Kidney tubule cell (primary cell): Measurements from ENCODE around the gene TOR2A.

Experiments used
- DNase-seq: peaks from one replicate; pipeline ENCODE4 v3.0.0-alpha.2; 2018; ENCODE audit warnings: low spot score

The TOR2A gene

DNA sequence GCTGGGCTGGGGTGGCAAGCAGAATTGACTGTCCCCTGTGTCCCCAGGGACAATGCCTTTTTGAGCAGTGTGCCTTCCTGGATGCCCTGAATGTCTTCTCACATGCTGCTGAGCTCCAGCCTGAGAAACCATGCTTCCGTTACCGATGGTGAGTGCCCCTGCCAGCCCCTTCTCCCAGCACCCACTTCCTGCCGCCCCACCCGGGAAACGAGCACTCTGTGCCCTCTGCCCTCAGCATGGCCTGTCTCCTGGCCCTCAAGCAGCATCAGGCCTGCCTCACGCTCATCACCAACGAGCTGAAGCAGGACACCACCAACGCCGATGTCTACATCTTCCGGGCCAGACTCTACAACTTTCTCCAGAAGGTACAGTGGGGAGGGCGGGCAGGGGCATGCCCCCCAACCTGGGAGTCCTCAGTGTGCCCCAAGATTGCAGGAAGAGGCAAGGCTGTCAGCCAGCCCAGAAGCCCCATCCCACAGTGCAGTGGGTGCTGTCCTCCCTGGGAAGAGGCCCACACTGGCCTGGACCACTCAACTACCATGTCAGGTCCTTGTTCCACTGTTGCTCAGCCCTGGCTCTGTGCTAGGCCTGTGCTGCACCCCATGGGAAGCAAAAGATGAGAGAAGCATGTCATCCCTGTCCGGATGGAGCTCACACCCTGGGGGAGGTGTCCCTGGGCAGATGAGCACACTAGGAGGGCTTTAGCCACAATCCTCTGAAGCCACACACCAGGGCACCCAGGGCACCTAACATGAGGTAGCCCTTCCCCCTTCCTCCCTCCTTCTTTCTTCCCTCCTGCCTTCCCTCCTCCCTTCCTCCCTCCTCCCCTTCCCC lies 14.8 kb downstream of the TOR2A start:
- no peak for DNase-seq

DNA sequence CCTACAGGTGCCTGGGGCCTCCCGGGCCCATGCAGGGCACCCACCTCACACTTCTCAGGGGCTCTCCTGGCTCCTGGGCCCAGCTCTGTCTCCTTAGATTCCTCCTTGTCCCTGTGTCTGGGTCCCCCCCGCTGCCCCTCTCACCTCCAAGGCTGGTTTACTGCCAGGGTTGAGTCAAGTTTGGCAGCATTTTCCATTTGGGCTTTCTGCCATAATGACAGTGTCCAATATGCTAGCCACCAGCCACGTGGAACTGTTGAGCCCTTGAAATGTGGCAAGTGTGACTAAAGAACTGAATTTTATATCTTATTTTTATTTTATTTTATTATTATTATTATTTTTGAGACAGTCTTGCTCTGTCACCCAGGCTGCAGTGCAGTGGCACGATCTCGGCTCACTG lies 17.3 kb downstream of the TOR2A start:
- no peak for DNase-seq

DNA sequence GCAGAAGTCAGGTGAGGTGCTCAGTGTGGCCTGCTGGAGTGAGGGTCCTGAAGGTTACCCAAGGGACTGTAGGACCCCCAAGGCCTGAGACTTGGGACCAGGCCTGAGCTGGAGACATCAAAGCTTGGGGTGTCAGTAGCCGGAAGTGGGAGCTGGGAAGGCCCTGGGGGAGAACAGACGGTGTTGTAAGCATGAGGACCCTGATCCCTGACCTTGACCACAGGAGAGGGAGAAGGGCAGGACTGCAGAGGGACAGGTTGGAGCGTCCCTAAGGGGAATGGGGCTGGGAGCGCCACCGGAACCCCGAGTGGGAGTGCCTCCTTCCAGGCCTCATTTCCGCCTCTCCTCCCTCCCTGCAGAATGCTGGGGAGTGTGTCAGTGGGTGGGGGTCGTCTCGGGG lies 18.7 kb downstream of the TOR2A start:
- DNase-seq = no peak

DNA sequence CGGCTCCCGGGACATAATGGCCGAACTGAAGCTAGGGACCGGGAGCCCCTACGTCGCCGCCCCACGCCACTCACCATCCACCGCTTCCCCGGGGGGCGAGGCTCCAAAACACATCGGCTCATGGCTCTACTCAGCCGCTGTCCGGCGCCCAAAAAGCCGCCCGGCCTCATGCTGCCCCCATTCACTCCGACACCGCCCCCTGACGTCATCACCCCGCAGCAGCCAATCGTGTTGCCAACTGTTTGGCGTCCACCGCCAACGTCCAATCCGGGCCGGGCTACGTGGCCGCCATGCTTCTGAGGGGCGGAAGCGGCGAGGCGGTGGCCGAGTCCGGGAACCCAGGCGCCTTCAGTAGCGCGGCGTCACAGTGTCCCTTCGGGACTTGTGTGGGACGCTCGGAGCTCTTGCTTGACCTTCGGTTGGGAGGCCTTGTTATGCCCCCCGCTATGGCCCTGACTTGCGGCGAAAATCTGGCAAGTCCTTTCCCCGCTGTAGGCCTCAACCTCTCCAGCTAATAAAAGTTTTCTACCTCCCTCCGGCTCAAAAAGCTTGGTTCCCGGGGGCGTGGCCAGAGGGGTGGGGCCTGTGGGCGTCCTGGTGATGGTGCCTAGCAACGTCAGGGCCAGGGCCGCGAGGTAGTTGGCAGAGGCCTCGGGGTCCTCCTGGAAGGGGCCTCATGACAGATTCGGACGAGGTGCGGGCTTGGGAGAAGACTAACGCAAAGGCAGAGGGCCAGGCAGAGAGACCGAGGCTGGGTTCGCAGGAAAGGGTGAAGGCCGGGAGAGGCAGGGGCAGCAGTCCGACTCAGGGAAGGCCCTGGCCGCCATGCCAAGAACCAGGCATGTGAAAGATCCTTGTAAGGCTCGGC lies 19.4 kb downstream of the TOR2A start, which contains the start of the genes PTRH1 and TTC16:
Gene PTRH1, minus strand, starts transcription at position 194 of the 868 bp plus-strand sequence. Its CDS starts 24 bp downstream, at position 170.
Gene TTC16, plus strand, starts transcription at position 610 of the 868 bp plus-strand sequence. Its CDS starts 67 bp downstream, at position 677.
- peak; percentile 95 for DNase-seq

DNA sequence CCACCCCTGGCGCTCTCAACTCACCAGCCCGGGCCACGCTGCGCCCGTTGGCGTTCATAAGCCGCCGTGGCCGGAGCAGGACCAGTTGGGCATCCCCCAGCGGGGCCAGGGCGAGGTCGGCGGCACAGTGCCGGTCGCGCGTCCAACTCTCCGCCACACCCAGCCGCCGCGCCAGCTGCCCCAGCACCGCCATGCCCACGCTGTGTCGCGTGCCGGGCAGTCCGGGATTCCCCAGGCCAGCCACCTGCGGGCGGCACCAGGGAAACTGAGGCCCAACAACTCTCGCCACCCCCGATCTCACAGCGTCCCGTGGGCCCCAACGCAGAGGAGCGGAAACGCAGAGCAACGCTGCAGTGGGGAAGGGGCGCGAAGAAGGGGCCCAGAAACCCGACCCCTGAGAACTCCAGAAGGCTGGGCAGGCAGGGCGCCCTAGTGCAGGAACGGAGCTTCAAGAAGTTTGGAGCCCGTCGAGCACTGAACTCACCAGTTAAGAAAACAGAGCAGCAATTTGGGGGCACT lies 20.1 kb downstream of the TOR2A start:
- peak; percentile 15 for DNase-seq

DNA sequence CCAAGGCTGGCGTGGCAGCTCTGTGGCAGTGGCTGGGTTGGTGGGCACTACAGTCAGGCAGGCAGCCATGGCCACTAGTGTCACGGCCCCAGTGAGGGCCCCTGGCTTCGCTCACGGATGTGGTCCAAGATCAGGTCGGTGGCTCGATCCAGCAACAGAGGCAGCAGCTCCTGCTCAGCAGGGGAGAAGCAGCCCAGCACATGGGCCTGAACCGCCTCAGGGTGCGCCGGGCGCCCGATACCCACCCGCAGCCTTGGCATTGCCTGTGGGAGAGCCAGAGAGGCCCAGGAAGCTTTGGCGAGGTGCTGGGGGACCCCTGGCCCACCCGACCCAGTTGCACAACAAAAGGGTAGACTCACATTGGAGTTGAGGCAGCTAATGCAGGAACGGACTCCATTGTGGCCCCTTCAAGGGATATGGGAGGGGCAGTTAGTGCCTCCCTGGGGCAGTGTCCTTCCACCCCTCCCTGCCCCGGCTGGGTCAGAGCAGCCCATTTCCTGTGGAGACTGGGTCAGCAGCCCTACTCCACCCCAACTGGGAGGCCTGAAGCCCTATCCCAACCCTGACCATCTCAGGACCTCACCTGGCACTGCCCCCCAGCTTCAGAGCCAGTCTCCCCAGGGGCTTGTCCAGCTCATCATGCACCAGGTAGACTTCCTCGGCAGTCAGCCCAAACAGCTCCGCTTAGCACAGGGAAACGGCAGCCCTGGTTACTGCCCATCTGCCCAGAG lies 20.9 kb downstream of the TOR2A start:
- peak; percentile 9 for DNase-seq

DNA sequence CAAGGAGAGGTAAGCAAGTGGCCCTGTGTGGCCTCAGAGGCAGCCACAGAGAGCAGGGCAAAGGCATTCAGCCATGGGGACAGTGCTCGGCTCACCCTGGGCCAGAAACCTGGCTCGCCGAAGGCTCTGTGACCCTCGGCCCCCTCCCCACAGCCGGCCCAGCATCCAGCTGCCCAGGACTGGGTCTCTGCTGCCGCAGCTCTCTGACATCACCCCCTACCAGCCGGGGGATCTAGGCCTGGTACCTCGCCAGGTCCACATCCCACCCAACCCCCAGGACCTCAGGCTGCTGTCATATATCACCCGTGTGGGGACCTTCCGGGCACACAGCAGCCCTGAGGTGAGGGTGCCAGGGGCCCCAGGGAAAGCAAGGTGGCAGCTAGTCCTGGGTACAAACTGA lies 22.2 kb downstream of the TOR2A start:
- DNase-seq = no peak

DNA sequence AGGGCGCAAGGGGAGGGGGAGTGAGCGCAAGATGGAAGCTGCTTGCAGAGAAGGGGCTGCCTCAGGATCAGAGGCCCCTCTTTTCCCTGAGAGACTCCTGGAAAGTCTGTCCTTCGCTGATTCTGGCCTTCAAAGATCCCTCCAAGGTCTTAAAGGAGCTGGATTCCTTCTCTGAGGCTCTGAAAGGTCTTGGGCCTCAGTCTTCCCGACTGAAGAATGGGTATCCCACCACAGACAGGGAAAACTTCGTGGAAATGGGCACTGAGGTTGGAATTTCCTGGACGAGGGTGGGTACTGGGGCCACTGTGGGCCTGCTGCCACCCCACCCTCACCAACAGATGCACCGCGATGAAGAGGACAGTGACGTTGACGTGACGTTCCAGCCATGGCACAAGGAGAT lies 22.7 kb downstream of the TOR2A start:
- no peak for DNase-seq

DNA sequence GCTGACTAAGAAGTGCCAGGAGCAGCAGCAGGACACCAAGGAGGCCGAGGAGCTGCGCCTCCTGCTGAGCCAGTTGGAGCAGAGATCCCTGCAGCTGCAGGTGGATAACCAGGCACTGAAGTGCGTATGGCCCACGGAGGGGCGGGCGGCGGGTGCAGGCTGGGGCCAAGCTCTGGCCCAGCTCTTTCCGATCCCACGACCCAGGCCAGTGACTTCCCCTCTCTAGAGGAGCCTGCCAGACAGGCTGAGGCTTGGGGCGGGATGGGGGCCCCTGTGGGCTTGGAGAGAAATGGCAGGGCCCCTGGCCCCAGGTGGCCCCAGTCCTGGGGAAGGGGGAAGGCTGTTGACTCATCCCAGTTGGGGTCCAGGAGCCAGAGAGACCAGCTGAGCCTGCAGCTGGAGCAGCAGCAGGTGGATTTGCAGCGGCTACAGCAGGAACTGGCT lies 23.2 kb downstream of the TOR2A start:
- no peak for DNase-seq

DNA sequence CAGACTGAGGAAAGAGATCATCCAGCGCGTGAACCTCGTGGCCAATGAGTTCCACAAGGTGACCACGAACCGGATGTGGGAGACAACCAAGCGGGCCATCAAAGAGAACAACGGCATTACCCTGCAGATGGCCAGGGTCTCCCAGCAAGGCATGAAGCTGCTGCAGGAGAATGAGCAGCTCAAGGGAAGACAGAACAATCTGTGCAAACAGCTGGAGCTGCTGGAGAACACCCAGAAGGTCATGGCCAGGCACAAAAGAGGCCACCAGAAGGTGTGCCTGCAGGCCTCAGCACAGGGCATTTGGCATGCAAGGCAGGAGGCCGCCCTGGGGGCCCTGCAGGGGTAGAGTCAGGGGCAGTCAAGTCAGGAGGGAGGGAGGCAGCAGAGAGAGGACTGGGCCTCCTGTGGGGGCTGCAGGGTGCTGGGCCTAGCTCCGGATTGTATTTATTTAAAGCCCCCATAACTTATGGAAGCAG lies 23.8 kb downstream of the TOR2A start:
- DNase-seq = no peak

DNA sequence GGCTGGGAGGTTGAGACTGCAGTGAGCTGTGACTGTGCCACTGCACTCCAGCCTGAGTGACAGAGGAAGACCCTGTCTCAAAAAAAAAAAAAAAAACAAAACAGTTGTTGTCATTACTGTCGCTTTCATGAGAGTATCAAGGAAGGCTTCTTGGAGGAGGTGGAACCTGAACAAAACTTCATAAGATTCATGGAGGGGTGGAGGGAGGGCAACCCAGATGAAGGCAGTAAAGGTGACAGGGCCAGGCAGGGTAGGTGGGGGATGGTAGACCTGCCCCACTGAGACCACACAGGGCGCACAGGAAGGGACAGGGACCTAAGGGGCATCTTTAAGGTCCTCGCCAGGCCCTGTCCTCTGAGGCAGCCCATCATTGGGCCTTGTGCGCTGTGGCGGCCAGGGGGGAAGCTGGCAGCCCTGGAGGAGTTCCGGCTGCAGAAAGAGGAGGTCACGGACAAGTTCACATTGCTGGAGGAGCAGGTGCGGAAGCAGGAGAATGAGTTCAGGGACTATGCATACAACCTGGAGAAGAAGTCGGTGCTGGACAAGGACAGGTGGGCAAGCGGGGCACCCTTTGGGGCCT lies 24.8 kb downstream of the TOR2A start:
- DNase-seq = no peak

DNA sequence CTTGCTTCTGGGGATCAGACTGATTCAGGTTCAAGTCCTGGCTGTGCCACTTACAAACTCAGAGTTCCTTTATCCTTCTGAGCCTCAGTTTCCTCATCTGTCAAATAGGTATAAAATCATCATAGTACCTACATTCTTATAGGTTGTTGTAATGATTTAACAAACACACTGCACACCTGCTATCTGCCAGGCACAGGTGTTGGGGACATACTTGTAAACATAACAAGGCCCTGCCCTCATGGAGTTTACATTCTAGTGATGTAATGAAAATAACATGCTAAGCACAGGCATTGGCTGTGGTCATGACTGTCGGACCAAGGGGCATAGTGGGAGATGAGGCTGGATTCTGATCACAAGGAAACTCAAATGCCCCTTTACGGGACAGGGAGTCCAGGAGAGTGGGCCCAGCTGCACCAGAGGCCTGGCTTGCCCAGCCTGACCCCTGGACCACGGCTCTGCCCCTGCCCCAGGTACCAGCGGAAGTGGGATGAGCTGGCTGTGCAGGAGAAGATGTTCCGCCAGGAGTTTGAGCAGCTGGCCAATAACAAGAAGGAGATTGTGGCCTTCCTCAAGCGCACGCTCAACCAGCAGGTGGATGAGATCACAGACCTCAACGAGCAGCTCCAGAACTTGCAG lies 26.0 kb downstream of the TOR2A start:
- DNase-seq = no peak

DNA sequence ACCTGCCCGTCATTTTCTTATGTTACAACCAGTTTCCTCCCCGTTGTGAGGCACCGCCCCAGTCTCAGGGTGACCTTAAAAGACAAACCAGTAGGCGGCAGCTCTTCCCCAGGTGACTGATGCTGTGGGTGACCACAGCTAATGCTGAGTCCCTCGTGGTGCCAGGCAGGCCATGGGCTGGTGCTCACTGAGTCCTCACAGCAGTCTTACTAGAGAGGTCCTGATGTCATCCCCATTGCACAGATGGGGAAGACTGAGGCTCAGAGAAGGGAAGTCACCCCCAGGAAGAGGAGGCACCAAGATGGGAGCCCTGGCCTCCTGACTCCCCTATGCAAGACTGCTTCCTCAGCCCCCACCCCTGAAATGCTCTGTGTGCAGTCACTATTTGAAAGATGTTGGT lies 27.3 kb downstream of the TOR2A start:
- DNase-seq = peak; percentile 26

DNA sequence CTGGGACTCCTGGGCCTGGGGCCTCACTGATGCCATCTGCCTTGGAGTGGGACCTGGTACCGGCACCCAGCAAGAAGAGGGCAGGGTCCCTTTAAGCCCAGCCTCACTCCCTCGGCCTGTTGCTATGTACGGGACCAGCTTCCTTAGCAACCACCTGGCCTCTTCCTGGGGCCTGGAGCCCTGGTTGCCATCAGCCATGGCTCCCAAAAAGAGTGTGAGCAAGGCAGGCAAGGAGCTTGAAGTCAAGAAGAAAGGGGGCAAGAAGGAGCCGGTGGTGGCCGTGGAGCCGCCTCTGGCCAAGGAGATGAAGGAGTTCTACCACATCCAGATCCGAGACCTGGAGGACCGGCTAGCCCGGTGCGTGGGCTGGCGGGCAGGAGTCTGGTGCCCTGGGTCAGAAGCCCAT lies 28.3 kb downstream of the TOR2A start, which contains the start of gene CFAP157:
Gene CFAP157, plus strand, starts transcription at position 153 of the 406 bp plus-strand sequence. Its CDS starts 44 bp downstream, at position 197.
- DNase-seq = peak; percentile 40

DNA sequence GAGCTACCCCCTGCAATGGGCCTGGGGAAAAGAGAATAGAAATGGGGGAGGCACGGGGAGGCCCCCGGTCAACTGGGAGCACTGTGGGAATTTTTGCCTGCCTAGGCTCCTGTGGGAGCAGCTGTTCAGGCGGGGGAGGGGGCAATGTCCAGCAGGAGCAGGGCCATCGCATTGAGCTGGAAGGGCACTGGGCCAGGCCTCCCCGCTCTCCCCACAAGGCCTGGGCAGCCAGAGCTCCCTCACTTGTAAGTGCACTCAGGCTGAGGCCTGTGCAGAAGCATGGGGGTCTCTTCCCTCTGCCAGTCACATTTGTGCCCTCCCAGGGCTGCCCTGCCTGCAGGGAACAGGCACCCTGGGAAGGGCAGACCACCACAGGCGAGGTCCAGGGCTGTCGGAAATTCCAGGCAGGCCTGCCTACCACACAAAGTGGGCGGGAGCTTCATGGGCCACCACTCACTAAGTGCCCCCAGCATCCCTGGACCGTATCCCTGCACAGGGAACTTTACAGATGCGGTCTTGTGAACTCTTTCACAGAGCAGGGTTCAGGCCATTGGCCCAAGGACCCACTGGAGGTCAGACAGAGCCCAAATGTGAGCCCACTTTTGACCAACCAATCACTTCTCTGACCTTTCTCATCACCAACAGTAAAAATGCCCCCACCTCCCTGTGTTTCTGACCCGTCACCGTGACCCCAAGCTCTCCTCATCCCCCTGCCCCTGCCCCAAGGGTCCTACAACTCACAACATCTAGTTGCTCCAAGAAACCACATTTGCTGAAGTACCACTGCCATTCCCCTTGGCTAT lies 29.3 kb downstream of the TOR2A start:
- no peak for DNase-seq

DNA sequence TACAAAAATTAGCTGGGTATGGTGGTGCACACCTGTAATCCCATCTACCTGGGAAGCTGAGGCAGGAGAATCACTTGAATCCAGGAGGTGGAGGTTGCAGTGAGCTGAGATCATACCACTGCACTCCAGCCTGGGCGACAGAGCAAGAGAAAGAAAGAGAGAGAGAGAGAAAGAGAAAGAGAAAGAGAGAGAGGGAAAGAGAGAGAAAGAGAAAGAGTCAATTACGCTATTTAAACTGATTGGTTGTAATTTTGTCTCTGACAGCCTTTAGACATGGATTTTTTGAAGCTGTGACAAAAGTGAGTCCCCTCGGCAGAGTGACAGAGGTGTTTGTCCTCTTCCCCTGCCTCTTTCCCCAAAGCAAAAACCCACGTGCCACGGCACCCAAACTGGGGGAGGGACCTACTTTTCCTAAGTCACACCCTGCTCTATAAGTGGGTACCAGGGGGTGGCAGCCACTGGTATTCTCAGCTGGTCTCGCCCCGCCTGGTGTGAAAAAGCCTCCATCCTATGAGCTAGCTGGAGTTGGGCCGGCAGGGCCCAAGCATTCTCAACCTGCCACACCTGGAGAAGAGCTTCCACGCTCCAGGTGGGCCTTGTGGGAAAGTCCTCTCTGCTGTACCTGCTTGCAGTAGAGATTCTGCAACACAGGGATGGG lies 31.7 kb downstream of the TOR2A start:
- DNase-seq = no peak

DNA sequence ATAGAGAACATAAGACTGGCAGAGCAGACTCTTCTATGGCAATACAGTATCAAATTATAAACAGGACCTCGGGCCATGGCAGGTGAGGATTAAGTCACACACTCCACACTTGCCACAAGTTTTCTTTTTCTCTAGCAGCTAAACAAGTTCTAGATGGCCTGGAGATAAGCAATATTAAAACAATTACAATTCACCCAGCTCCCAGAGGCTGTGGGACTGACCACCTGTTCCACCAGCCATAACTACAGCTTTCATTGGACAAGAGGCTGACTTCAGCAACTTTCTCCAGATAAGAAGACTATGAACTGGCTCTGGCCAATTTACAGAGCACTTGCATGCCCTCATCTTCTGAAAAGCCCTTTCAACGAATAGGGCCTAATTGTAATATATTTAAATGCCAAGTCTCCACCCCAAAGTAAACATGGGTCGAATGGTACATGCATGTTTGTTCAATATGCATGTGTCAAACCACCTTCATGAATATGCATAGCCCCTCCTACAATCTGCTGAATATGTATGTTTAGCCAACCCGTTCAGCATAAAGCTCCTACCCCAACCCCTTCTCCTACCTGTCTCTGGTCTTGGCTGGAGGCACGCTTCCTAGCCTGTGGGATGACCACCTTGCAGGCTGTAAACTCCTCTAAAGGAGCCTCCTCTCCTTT lies 34.4 kb downstream of the TOR2A start:
- DNase-seq = no peak

DNA sequence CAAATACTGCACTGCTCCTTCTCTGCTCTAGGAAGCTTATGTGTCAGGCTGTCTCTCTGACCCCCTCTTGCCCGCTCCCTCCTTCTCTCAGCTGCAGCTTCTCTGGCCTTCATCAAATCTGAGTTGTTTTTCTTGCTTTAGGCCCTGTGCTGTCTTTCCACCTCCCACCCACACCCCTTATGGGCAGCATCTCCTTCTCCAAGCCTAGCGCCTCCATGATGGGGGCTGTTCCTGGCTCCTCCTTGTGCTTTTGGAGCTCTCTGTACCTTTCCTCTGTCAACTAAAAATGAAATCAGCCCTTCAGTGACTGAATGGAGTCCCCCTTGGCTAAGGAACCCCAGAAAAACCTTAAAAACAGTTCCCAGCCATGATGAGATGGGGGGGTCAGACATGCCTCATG lies 35.0 kb downstream of the TOR2A start:
- DNase-seq = no peak
